Measurements from ENCODE around the gene USF1.

DNA sequence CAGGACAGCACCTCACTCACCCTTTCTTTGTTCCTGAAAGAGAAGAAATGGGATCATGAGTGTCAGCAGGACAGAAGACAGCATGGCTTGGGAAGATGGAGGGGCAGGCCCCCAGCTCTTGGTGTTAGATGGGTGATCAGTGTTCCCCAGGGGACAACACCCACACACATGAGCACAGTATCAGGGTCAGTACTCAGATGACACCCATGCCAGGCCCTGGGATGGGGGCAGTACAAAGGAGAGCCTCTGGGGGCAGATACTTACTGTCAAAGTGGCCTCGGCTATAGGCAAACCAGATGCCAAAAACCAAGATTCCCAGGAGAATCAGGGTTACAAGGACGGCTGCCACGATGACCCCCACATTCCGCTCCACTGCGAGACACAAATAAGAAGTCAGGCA is 46.4 kb downstream of the USF1 start:
- TF ChIP-seq CTCF (IDR thresholded peaks at IDR 0.05) = no peak
- no peak for TF ChIP-seq ZFX (IDR thresholded peaks at IDR 0.05; ENCODE audit: borderline replicate concordance)
